Ovary (tissue), 9 donors: ENCODE results near the gene SLC38A4. TPM values are rescaled to one million over a fixed set of nuclear protein-coding genes. Genes with fewer than 3 reads are reported as not detected.

ENCODE experiments used
- DNase-seq, 5 donors: peaks; one replicate each; pipeline ENCODE4 v3.0.0-alpha.2; 2019 to 2020
- H3K27ac ChIP-seq, 2 donors: fragments of 200-600 bp; one replicate each; pipeline versions ENCODE4 v1.5.1 to v1.8.0; 2019 to 2022
- H3K27me3 ChIP-seq: fragments of 200-600 bp; one replicate; pipeline ENCODE4 v1.8.0; 2022
- H3K36me3 ChIP-seq: fragments of 200-600 bp; sonication (generic); one replicate; pipeline ENCODE4 v1.5.1; 2019
- H3K4me1 ChIP-seq: one replicate; pipeline ENCODE4 v1.8.1; 2013; ENCODE audit warnings: mild to moderate bottlenecking, moderate library complexity; ENCODE audit not compliant: insufficient read depth
- H3K4me3 ChIP-seq: fragments of 200-600 bp; sonication (generic); one replicate; pipeline ENCODE4 v1.5.1; 2017
- H3K9me3 ChIP-seq, 2 donors: fragments of 200-600 bp in 1 of 2; sonication (generic) in 1 of 2; one replicate each; pipeline versions ENCODE4 v1.5.1 to v1.8.1; 2013 to 2019; ENCODE audit warnings: mild to moderate bottlenecking in 1 of 2, moderate library complexity in 1 of 2
- EP300 ChIP-seq: sonication (generic); formaldehyde crosslinking; IDR thresholded peaks from one replicate; pipeline ENCODE4 v1.6.1; 2017; ENCODE audit warnings: antibody characterized with exemption
- POLR2A ChIP-seq: fragments of 450-650 bp; IDR thresholded peaks from one replicate; pipeline ENCODE4 v1.6.1; 2017; ENCODE audit warnings: antibody characterized with exemption, mild to moderate bottlenecking, moderate library complexity
- WGBS, 3 donors: extraction: QIAGEN DNeasy Blood & Tissue Kit in 1 of 3; methylation state at CpG; one replicate each; pipeline versions ENCODE4 v1.1.5 to v1.1.7; 2013 to 2017; 5-methylcytosine and 5-hydroxymethylcytosine counted together
- intact Hi-C, 4 donors: fragments of 100-400 bp; cut with DNase I; formaldehyde crosslinking; loops; one replicate each; pipeline versions ENCODE4 v1.11.0 to v1.15.1; 2022 to 2023
- polyA plus RNA-seq, 2 donors: library from polyadenylated mRNA; stranded (reverse); fragments of 200-250 nt in 1 of 2; fragments of 350-450 nt in 1 of 2; fragmentation: Illumina TruSeq in 1 of 2; extraction: RNeasy Lipid Tissue Mini Kit (QIAGEN cat#74804) in 1 of 2; gene quantifications; one replicate each; pipeline ENCODE4 v1.2.3, GENCODE V29; 2013 to 2014
- total RNA-seq, 7 donors: library from RNA; depleted of rRNA in 2 of 7; stranded (reverse); fragments of >200 nt in 2 of 7; fragmentation: NEBNext Ultra II Directional in 3 of 7; extraction: Animal tissue kit (Norgen Biotek cat#: 25700) in 3 of 7; gene quantifications; one replicate each; pipeline versions ENCODE4 v1.1.0 to v1.2.4, GENCODE V29; 2016 to 2023
- TF ChIP-seq, protein P1 (sequence below), 3 donors: fragments of 450-650 bp in 2 of 3; fragments of 200-600 bp in 1 of 3; IDR thresholded peaks; one replicate each; pipeline versions ENCODE4 v1.5.1 to v1.8.0; 2016 to 2022; ENCODE audit warnings: antibody characterized with exemption in 3 of 3, mild to moderate bottlenecking in 1 of 3
- donor health status: DM: no; HTN: no; CAD: no; lungs with moderate emphysema.
- donor health status: DM: no; HTN: no; CAD: no.
- donor health status: Bipolar disorder and iron deficiency.
- donor health status: DM: yes; HTN: yes; CAD: no.
- donor health status: DM: no; HTN: no; CAD: no.
- donor health status: DM: yes; HTN: yes; CAD: no.

SLC38A4 gene
- total and polyA plus RNA-seq, 9 donors: 0.15 to 2.0 (median 0.28) TPM; not detected in 2

DNA sequence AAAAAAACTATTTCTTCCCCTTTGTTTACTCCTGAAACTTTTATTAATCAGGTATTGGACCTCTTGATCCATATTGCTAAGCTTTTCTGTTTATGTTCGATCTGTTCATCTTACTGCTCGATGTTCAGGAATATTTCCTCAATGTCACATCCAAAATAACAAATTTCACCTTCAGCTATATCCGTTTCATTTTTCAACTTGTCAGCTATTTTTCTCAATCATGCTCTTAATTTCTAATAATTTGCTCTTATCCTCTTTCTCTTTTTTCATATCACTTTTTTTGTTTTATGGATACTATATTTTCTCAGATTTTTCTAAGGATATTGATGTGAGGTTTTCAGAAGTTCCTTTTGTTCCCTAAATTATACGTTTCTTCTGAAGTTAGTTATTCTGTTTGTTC lies 29.8 kb downstream of the SLC38A4 start:
- intact Hi-C loops: no loop called here
- no peak for DNase-seq
- no peak overlapping the region for H3K4me3 ChIP-seq
- no peak overlapping the region for H3K27ac ChIP-seq
- no peak for TF ChIP-seq POLR2A
- no peak for TF ChIP-seq EP300
- TF ChIP-seq, protein P1, sequence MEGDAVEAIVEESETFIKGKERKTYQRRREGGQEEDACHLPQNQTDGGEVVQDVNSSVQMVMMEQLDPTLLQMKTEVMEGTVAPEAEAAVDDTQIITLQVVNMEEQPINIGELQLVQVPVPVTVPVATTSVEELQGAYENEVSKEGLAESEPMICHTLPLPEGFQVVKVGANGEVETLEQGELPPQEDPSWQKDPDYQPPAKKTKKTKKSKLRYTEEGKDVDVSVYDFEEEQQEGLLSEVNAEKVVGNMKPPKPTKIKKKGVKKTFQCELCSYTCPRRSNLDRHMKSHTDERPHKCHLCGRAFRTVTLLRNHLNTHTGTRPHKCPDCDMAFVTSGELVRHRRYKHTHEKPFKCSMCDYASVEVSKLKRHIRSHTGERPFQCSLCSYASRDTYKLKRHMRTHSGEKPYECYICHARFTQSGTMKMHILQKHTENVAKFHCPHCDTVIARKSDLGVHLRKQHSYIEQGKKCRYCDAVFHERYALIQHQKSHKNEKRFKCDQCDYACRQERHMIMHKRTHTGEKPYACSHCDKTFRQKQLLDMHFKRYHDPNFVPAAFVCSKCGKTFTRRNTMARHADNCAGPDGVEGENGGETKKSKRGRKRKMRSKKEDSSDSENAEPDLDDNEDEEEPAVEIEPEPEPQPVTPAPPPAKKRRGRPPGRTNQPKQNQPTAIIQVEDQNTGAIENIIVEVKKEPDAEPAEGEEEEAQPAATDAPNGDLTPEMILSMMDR (IDR thresholded peaks at IDR 0.05): no peak
- H3K36me3 ChIP-seq: no peaks in the 10 kb centered on the region
- H3K27me3 ChIP-seq: no peaks in the 10 kb centered on the region
- 95 to 99% (median 95%) methylated on average over 4 of the region's 4 CpGs for WGBS, 3 donors
- no peaks in the 10 kb centered on the region for H3K9me3 ChIP-seq
- H3K4me1 ChIP-seq: no peaks in the 10 kb centered on the region

DNA sequence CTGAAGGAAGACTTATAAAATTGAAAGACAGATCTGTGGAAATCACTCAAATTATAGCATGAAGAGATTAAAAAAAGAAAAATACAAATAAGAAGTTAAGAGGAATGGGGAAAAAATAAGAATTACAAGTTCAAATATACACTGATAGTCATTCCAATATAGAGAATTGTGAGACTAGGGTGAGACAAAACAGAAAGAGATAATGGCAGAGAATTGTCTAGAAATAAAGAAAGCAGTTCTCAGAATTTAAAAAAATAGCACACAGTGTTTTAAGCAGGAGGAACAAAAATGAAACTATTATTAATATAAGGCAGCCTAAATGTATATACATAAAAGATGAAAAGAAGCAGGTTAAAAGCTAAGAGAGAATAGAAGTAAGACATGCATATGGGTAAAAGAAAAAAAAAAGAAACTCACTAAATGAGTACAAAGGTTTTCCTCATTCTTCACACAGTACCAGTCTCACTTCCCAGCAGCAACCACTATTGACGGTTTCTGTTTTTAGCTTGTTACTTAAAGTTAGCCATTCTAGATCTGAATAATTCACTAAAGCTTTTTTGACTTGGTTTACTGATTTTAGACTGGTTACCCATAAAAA lies 31.1 kb downstream of the SLC38A4 start:
- no peak overlapping the region for H3K27ac ChIP-seq
- H3K4me3 ChIP-seq: no peak overlapping the region
- H3K4me1 ChIP-seq: no peaks in the 10 kb centered on the region
- TF ChIP-seq POLR2A (no peak), EP300 (no peak)
- TF ChIP-seq, protein P1 (IDR thresholded peaks at IDR 0.05): no peak
- H3K9me3 ChIP-seq: no peaks in the 10 kb centered on the region
- intact Hi-C loops: no loop called here
- DNase-seq: no peak
- H3K36me3 ChIP-seq: no peaks in the 10 kb centered on the region
- 87 to 93% (median 92%) methylated on average over 1 of the region's 1 CpG for WGBS, 3 donors
- H3K27me3 ChIP-seq: no peaks in the 10 kb centered on the region

DNA sequence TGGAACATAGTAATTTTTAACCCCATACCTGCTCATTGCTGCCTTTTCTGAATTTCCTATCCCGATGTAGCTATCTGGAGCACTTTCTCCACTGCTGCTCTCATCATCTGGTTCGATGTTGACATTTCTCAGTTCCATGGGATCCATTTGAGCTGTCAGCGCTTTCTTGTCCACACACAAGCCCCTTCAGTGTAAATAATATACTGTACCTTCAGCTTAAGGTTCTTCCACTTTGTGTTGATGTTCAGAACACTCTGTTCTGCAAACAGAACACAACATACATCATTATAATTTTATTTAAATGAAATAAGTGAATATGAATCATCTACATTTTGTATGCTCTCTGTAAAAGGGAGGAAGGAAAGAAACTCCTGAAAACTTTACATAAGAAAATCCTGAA lies 32.9 kb downstream of the SLC38A4 start:
- Histone ChIP-seq H3K4me3 (no peak overlapping the region), H3K4me1 (no peaks in the 10 kb centered on the region), H3K27me3 (no peaks in the 10 kb centered on the region), H3K27ac (no peak overlapping the region), H3K9me3 (no peaks in the 10 kb centered on the region), H3K36me3 (no peaks in the 10 kb centered on the region)
- DNase-seq: no peak
- TF ChIP-seq, protein P1 (IDR thresholded peaks at IDR 0.05): no peak
- TF ChIP-seq EP300 (no peak), POLR2A (no peak)
- WGBS, 3 donors: 64 to 92% (median 91%) methylated on average over 3 of the region's 3 CpGs
- intact Hi-C loops: no loop called here

DNA sequence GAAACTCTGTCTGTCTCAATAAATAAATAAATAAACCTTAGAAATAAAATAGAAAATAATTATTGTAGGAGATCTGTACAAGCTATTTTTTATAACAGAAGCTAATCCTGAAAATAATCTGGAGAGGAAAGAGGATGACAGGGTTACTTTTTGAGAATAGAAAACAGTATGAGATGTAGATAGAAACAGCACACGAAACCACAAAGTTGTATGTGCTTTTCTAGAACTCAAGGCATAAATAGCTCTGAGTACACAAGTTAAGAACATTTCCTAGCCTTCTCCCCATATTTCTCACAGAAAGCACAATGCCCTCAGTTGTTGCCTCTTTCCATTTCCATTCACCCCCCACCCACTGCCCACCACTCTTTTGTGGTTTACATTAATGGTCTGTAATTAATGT lies 35.7 kb downstream of the SLC38A4 start:
- DNase-seq: no peak
- H3K36me3 ChIP-seq: no peaks in the 10 kb centered on the region
- intact Hi-C loops: no loop called here
- no peak overlapping the region for H3K4me3 ChIP-seq
- H3K27ac ChIP-seq: no peak overlapping the region
- no peaks in the 10 kb centered on the region for H3K9me3 ChIP-seq
- no peaks in the 10 kb centered on the region for H3K4me1 ChIP-seq
- H3K27me3 ChIP-seq: no peaks in the 10 kb centered on the region
- TF ChIP-seq, protein P1 (IDR thresholded peaks at IDR 0.05): no peak
- no peak for TF ChIP-seq EP300
- 44 to 98% (median 95%) methylated on average over 1 of the region's 1 CpG for WGBS, 3 donors
